GM21360 (cell line): ENCODE measurements around the gene ANP32B.
A peak's percentile ranks its signal among the peaks of the same experiment; 100 is the strongest.

Experiments
- ATAC-seq: cut with Tn5 transposase; IDR thresholded peaks from one replicate; pipeline ENCODE4 v1.9.1; 2021; ENCODE audit warnings: mild to moderate bottlenecking, moderate library complexity; ENCODE audit not compliant: unreplicated experiment

Gene ANP32B

DNA sequence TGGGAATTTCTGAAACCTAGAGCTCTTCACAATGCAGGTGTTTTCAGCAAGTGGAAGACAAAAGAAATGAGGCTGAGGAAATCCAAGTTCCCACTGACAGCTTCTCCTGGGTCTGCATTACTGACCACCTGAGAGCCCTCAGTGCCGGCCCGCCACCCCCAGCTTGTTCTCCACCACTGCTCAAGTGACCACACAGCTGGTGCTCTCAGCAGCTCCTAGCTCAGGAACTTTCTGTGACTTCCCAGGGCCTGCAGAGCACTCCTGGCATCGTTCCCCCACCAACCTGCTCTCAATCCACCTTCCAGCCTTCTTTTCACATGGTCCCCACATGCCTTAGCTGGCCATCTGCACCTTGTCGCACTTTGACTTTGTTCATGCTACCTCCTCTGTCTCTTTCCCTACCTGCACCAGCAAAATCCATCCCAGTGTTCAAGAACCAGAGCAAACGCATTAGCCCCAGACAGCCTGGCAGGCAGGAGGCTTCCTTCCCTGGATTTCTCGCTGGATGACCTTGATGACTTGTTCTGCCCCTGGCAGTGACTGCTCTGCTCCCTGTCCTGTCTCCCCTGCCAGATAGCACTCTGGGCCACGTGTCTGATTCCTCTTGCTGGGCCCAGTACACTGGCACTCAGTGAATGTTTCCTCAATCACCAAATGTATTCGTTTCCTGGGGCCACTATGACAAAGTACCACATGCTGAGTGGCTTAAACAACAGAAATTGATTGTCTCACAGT is 38.3 kb downstream of the ANP32B start:
- no peak for ATAC-seq

DNA sequence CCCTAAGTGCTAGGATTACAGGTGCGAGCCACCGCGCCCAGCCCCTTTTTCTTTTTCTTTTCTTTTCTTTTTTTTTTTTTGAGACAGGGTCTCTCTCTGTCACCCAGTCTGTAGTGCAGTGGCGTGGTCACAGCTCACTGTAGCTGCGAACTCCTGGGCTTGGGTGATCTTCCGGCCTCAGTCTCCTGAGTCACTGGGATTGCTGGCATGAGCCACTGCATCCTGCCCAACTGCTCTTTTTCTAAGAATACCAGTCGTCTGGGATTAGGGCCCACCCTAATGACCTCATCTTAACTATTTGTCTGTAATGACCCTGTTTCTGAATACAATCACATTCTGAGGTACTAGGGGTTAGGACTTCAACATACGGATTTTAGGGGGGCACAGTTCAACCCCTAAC is 39.3 kb downstream of the ANP32B start:
- ATAC-seq, result no peak

DNA sequence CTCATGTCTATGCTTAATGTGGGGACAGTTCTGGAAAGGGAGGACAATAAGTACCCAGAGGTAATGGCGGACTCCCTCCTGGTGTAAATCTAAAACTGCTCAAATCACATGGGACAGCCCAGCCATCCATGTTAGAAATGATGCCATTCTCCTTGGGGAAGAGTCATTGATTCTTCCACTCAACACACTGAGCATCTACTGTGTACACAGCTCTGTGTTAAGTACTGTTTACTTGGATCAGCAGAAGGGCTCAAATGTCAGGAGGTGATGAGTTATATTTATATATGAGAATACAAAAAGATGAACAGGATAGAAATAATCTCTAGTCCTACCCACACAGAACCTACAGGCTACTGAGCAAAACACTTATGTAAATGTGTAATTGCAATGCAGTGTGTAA is 41.6 kb downstream of the ANP32B start:
- no peak for ATAC-seq

DNA sequence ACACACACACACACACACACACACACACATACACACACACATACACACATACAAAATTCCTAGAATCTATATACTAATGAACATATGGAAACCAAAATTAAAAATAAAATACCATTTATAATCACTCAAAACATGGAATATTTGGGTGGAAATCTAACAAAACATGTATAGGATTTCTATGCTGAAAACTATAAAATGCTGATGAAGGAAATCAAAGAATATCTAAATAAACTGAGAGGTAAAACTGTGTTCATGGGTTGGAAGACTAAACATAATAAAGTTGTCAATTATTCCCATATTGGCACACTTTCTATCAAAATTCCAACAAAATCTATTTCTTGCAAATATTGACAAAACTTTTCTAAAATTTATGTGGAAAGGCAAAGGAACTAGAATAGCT is 48.0 kb downstream of the ANP32B start:
- ATAC-seq, result no peak

DNA sequence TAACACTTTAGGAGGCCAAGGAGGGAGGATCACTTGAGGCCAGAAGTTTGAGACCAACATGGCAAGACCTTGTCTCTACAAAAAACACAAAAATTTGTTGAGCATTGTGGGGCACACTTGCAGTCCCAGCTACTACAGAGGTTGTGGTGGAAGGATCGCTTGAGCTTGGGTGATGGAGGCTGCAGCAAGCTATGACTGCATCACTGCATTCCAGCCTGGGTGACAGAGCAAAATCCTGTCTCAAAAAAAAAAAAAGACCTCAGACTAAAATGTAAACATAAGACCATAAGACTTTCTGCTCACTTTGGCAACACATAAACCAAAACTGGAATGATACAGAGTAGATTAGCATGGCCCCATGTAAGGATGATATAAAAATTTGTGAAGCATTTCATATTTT is 48.8 kb downstream of the ANP32B start:
- ATAC-seq, result no peak

DNA sequence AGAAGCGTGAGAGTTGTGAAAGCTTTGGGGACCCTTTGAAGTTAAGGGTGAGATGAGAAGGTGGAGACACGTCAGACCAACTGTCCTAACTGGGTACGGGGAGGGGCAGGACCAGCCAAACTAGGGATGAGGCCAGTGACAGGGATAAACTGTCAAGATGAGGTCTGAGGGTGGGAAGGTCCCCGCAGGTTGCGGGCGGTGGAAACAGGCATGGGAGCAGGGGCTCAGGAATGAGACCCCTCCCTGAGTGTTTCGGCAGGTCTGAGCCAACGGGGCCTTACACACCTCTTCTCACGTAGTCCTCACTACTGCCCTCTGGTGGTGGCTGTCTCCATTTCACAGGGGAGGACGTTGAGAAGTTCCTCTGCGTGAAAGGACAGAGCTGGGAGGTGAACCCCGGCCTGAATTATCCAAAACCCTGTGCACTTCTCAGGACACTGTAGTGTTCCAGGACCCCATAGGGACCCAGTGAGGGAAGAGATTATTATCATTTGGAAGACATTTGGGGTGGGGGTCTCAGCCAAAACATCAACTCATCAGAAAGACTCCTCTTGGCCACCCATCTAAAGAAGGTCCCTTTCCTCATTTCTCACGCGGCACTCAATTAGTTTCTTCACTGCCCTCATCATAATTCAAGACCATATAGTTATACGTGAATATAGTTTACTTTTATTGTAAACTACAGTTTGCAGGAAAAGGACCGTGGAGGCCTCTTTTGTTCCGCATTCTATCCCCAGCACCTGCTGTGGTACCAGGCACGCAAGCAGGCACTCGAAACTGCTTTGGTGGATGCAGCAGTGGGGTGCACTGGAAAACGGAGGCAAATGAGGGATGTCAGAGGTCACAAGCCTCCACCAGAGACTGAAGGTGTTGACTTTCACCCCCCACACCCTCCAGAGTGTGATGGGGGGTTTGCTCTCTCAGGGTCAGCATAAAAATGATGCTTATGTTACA is 51.7 kb downstream of the ANP32B start:
- ATAC-seq, result no peak

DNA sequence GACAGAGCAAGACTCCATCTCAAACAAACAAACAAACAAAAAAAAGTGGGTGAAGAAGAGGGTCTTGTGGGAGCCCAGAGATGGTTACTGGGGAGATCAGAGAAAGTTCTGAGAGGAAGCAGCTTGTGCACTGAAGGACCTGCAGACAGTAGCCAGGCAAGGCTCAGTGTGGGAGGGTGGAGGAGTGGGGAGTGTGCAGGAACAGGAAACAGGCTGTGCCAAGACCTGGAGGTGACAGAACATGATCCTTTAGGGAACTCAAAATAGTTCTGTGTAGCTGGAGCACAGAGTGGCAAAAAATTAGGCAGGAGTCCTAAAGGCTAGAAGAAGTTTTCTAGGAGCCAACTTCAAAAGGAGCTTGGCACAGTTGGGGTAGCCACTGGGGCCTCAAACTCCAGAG is 54.2 kb downstream of the ANP32B start:
- no peak for ATAC-seq

DNA sequence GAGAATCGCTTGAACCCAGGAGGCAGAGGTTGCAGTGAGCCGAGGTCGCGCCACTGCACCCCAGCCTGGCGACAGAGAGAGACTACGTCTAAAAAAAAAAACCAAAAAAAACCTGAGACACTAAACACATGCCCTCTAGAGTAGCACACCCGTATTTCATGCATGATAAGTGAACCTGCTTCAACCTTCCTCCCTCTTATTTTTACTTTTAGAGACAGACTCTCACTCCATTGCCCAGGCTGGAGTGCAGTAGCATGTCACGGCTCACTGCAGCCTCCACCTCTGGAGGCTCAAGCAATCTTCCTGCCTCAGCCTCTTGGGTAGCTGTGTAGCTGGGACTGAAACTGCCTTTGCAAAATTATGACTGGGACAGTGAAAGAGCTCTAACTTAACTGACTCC is 55.8 kb downstream of the ANP32B start:
- peak; percentile 41 for ATAC-seq

DNA sequence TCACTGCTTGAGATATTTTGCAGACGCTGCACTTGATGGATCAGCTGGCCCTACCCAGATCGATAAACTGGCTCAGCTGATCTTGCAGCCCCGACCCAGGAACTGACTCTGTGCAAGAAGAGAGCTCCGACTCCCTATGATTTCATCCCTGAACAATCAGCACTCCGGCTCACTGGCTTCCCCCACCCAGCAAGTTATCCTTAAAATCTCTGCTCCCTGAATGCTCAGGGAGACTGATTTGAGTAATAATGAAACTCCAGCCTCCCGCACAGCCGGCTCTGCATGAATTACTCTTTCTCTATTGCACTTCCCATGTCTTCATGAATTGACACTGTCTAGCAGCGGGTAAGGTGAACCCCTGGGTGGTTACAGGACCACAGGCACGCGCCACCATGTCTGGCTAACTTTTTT is 56.5 kb downstream of the ANP32B start:
- ATAC-seq, result no peak

DNA sequence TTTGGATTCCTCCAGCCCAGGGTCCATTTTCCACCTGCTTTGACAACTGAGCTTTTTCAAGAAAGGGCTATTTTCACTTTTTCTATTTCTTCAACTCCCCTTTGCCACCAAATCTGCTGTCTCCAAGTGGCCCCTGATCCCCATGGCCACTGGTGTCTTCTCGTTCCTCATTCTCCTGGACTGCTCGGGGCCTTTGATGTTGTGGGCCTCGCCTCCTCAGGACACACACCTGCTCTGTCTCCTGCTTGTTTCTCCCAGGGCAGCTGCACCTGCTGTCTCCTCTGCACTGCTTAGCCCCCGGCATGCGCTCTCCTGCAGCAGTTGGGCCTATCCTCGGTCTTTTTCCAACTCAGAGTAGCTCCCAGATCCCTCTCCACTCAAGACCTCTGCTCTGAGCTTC is 57.1 kb downstream of the ANP32B start:
- no peak for ATAC-seq

DNA sequence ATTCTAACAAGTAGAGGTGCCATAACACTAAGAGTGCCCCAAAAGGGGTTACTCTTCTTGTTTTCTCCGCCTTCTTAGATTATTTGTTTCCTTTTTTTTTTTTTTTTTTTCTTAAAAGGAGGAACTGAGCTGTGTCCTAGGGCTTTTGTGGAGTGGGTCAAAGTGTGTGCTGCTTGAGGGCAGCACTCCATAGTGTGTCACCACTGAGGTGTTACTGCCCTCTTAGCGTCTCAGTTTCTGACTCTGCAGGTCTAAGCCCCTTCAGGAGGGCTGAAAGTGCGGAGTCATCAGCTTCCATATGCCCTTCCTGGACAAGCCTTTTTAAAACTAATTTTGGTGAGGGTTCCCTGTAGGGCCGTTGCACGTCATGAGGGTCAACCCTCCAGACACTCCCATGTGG is 60.8 kb downstream of the ANP32B start:
- no peak for ATAC-seq

DNA sequence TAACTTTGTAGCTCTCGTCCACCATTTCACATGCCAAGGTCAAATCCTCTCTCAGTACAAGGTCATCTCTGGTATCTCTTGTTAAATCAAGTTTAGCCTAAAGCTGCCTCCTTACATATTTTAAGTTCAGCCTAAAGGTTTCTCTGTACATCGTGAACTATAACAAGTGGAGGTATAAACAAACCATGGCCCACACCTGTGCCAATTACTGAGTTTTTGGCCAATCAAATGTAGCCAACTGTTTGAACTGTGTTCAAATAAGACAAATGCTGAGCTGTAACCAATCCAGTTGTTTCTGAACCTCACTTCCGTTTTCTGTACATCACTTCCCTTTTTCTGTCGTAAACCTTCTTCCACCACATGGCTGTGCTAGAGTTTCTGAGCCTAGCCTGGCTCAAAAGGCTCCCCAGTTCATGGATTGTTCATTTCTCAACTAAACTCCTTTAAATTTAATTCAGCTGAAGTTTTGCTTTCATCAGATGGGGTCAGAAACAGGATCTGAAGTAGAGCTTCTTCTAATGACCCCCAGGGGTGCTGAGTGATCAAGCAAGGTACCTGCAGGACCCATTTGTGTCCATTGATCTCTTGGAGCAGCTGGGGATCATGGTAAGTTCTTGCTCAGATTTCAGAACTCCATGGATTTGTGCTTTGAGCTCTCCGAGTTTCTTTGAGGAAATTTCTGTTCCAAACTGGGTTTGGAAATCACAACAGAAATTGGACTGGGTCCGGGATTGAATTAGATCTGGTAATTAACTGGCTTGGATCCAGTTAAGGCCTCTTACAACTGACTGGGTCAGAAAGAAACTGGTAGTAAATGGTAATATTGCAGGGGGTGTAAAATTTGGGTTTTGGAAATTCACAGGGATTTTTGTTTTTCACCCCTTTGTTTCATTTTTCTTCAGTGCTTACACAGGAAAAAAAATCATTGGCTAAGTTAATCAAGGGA is 62.4 kb downstream of the ANP32B start:
- peak; percentile 64 for ATAC-seq

DNA sequence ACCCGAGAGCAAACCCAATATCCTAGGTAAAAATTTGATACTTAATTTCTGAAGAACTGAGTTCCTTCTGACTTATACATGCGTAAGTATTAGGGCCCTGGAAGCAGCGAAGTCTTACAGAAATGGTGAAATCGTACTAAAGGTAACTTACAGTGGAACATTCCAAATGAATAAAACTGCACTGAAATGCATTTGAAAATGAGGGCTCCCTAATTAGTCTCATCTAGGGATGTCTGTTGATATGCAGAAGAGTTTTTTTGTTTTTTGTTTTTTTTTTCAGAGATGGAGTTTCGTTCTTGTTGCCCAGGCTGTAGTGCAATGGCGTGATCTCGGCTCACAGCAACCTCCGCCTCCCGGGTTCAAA is 63.0 kb downstream of the ANP32B start:
- no peak for ATAC-seq

DNA sequence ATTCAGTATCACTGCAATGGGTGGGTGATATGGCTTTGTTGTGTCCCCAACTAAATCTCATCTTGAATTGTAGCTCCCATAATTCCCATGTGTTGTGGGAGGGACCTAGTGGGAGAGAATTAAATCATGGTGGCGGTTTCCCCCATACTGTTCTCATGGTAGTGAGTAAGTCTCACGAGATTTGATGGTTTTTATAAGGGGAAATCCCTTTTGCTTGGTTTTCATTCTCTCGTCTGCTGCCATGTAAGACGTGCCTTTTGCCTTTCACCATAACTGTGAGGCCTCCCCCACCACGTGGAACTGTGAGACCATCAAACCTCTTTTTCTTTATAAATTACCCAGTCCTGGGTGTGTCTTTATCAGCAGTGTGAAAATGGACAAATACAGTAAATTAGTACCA is 63.9 kb downstream of the ANP32B start:
- no peak for ATAC-seq

DNA sequence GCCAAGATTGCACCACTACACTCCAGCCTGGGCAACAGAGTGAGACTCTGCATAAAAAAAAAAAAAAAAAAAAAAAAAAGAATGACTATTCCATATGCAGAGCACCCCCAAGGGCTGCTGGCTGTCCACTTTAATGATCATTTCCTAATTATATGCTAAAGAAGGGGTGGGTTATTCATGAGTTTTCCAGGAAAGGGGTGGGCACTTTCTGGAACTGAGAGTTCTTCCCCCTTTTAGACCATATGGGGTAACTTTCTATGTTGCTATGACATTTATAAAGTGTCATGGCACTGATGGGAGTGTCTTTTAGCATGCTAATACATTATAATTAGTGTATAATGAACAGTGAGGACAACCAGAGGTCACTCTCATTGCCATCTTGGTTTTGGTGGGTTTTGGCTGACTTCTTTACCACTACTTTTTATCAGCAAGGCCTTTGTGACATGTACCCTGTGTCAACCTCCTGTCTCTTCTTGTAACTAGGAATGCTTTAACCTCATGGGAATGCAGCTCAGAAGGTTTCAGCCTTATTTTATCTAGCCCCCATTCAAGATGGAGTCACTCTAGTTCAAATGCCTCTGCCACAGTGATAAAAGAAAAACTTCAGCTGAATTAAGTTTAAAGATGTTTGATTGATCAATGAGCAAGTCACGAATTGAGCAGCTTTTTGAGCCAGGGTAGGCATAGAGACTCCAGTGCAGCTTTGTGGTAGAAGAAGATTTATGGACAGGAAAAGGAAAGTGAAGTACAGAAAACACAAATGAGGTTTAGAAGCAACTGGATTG is 66.3 kb downstream of the ANP32B start:
- no peak for ATAC-seq

DNA sequence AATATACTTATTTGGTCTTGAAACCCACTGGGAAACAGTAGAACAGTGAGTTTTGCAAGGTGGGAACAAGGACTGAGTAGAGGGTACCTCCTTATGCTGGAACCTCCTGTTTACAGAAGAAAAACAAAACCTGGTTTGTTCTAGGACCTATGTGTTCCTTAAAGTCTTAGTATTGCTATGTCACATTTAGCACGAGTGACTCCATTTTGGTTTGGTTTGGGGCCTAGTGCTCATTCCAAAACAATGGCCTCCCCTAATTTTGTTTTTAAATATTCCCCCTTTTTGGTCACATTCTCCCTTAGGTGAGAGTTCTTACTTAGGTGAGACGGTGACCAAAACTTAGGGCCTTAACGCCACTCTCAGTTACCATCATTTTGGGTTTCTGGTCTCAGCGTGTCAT is 67.2 kb downstream of the ANP32B start:
- no peak for ATAC-seq

DNA sequence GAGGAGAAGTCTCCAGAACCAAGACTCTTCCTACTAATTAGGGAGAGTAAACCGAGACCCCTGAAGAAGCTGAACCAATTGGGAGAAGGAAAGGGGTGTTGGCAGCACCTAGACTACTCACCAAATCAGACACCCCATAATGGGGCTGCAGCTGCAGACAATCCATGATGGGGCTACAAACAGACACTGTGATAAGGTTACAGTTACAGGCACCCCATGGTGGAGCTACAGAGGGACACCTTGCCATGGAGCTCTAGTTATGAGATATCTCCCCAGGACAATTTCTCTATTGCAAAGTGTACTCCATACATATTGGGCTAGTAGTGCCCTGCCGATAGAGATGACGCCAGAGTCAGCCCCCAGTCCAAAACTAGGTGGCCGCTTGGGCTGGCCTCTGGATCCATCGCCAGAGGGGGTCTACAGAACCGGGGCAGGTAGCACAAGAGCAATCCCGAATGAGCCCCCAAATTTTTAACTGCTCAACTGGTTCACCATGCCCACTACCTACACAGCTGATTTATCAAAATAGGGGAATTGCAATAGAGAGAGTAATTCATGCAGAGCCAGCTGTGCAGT is 71.3 kb downstream of the ANP32B start:
- no peak for ATAC-seq

DNA sequence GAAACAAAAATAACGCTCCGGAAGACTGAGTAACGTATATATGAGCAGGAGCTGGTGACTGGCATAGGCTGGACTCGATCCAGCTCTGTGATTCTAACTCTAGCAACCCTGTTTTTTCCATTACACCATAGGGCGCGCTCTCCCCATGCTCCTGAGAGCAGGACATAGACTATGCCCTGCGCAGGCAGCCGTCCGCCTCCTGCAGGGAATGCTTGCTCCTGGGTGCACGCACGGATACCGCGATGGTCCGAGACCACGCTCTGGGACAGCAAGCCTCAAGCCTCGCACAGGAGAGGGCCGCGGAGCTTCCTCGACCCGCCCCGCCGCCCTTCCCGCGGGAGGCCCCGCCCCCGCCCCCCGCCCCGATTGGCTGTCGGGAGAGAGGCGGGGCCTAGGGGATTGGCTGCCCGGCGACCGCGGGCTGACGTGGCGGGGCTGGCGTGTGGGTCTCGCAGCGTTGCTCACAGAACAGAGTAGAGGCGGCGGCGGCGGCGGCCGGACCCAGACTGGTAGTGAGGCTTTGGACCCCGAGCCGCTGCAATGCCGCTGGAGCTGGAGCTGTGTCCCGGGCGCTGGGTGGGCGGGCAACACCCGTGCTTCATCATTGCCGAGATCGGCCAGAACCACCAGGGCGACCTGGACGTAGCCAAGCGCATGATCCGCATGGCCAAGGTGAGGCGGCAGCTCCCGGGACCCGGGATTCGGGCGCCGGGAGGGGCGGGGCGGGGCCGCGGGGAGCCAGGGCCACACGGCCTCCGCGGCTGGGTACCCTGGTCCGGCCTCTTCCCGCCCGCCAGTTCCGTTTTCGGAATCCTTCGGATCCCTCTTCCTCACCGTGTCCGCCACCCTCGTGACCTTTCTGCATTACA is 73.4 kb downstream of the ANP32B start, which contains the start of gene NANS:
Gene NANS (plus strand): TSS at position 464 of the 869 bp plus-strand sequence. CDS start 77 bp downstream, at position 541.
- peak; percentile 92 for ATAC-seq
